WTC11 (cell line): ENCODE data around the gene KLB. TPM values are rescaled to one million over a fixed set of nuclear protein-coding genes. Genes with fewer than 3 reads are reported as not detected.
A peak's percentile ranks its signal among the peaks of the same experiment; 100 is the strongest.

Experiments
- ATAC-seq: fragments of 200-7000 bp; cut with Tn5 transposase; 2 replicates; pipeline ENCODE4 v1.10.0; 2021; ENCODE audit warnings: mild to moderate bottlenecking, moderate library complexity
- CTCF ChIA-PET: fragments of 300-600 bp; sonication (Branson Sonifier 250); formaldehyde crosslinking; loops from one replicate; lab custom pipeline; 2021; ENCODE audit warnings: antibody characterized with exemption; lab: Charles Lee
- POLR2A ChIA-PET: fragments of 350-600 bp; sonication (Branson Sonifier 250); formaldehyde crosslinking; loops from one replicate; lab custom pipeline; 2021; ENCODE audit warnings: antibody characterized with exemption; lab: Charles Lee
- DNase-seq: peaks from one replicate; pipeline ENCODE4 v3.0.0; 2021; ENCODE audit warnings: low spot score
- H3K27ac Mint-ChIP-seq: 2 replicates; pipeline ENCODE4 v1.8.0; 2021; ENCODE audit warnings: mixed read lengths
- H3K27me3 Mint-ChIP-seq: 2 replicates; pipeline ENCODE4 v1.8.0; 2021; ENCODE audit warnings: low read depth, mild to moderate bottlenecking, moderate library complexity, mixed read lengths
- H3K36me3 Mint-ChIP-seq: 2 replicates; pipeline ENCODE4 v1.8.0; 2021; ENCODE audit warnings: mixed read lengths
- H3K4me1 Mint-ChIP-seq: 2 replicates; pipeline ENCODE4 v1.8.0; 2022; ENCODE audit warnings: mixed read lengths
- H3K4me3 Mint-ChIP-seq: 2 replicates; pipeline ENCODE4 v1.8.0; 2021; ENCODE audit warnings: mild to moderate bottlenecking, moderate library complexity, mixed read lengths
- H3K9me3 Mint-ChIP-seq: 2 replicates; pipeline ENCODE4 v1.8.0; 2021; ENCODE audit warnings: mixed read lengths
- ATF1 ChIP-seq: sonication (generic); formaldehyde crosslinking; IDR thresholded peaks from 2 replicates; pipeline ENCODE4 v1.8.1; 2023; ENCODE audit warnings: mild to moderate bottlenecking, moderate library complexity, missing genetic modification reagents
- CREM ChIP-seq: sonication (generic); formaldehyde crosslinking; IDR thresholded peaks from 2 replicates; pipeline ENCODE4 v1.8.1; 2022; ENCODE audit warnings: mild to moderate bottlenecking, missing genetic modification reagents, moderate library complexity
- E2F5 ChIP-seq: sonication (generic); formaldehyde crosslinking; IDR thresholded peaks from 2 replicates; pipeline ENCODE4 v1.8.1; 2022; ENCODE audit warnings: mild to moderate bottlenecking, moderate library complexity, missing genetic modification reagents
- FOXJ3 ChIP-seq: sonication (generic); formaldehyde crosslinking; IDR thresholded peaks from 2 replicates; pipeline ENCODE4 v1.9.0; 2021; ENCODE audit warnings: missing genetic modification reagents, mild to moderate bottlenecking, borderline replicate concordance
- FOXK1 ChIP-seq: sonication (generic); formaldehyde crosslinking; IDR thresholded peaks from 2 replicates; pipeline ENCODE4 v1.8.0; 2022; ENCODE audit warnings: mild to moderate bottlenecking, moderate library complexity, missing genetic modification reagents
- JUN ChIP-seq: sonication (generic); formaldehyde crosslinking; IDR thresholded peaks from 2 replicates; pipeline ENCODE4 v1.8.0; 2023; ENCODE audit warnings: mild to moderate bottlenecking, missing genetic modification reagents
- KAT7 ChIP-seq: sonication (generic); formaldehyde crosslinking; IDR thresholded peaks from 2 replicates; pipeline ENCODE4 v1.8.1; 2023; ENCODE audit warnings: missing genetic modification reagents, mild to moderate bottlenecking, borderline replicate concordance
- MXD4 ChIP-seq: fragments of 250-450 bp; sonication (Bioruptor Pico); IDR thresholded peaks from 2 replicates; pipeline ENCODE4 v1.8.0; 2021; ENCODE audit warnings: mild to moderate bottlenecking, moderate library complexity, borderline replicate concordance
- RELA ChIP-seq: sonication (generic); formaldehyde crosslinking; IDR thresholded peaks from 2 replicates; pipeline ENCODE4 v1.8.1; 2022; ENCODE audit warnings: missing genetic modification reagents, mild to moderate bottlenecking, borderline replicate concordance
- SOX15 ChIP-seq: fragments of 250-450 bp; sonication (Bioruptor Pico); IDR thresholded peaks from 2 replicates; pipeline ENCODE4 v1.9.0; 2021; ENCODE audit warnings: mild to moderate bottlenecking
- SP1 ChIP-seq: sonication (generic); formaldehyde crosslinking; conservative IDR thresholded peaks from 2 replicates; pipeline ENCODE4 v1.8.1; 2022; ENCODE audit warnings: missing genetic modification reagents
- TEAD1 ChIP-seq: sonication (generic); formaldehyde crosslinking; IDR thresholded peaks from 2 replicates; pipeline ENCODE4 v1.8.0; 2022; ENCODE audit warnings: mild to moderate bottlenecking, missing genetic modification reagents
- ZBTB21 ChIP-seq: sonication (generic); formaldehyde crosslinking; IDR thresholded peaks from 2 replicates; pipeline ENCODE4 v1.8.1; 2023; ENCODE audit warnings: mild to moderate bottlenecking, missing genetic modification reagents, borderline replicate concordance
- ZBTB43 ChIP-seq: sonication (generic); formaldehyde crosslinking; IDR thresholded peaks from 2 replicates; pipeline ENCODE4 v1.8.1; 2023; ENCODE audit warnings: mild to moderate bottlenecking, missing genetic modification reagents
- ZNF232 ChIP-seq: sonication (generic); formaldehyde crosslinking; IDR thresholded peaks from 2 replicates; pipeline ENCODE4 v1.8.0; 2022; ENCODE audit warnings: mild to moderate bottlenecking, missing genetic modification reagents
- ZNF281 ChIP-seq: sonication (generic); formaldehyde crosslinking; IDR thresholded peaks from 2 replicates; pipeline ENCODE4 v1.8.0; 2023; ENCODE audit warnings: mild to moderate bottlenecking, missing genetic modification reagents
- ZNF416 ChIP-seq: fragments of 250-450 bp; sonication (Bioruptor Pico); IDR thresholded peaks from 2 replicates; pipeline ENCODE4 v1.9.0; 2021; ENCODE audit warnings: mild to moderate bottlenecking, inconsistent platforms
- total RNA-seq: library from RNA; stranded (reverse); gene quantifications from 3 replicates; pipeline ENCODE4 v1.2.3, GENCODE V29; 2021
- TF ChIP-seq, protein P1 (sequence below): fragments of 250-450 bp; sonication (Bioruptor Pico); IDR thresholded peaks from 2 replicates; pipeline ENCODE4 v1.9.0; 2021; ENCODE audit warnings: mild to moderate bottlenecking

The KLB gene
- total RNA-seq, 1 experiment from 2014 or later: not detected

GRCh38 chr4:39458505-39459300, 52.0 kb downstream of the KLB start, which contains the start of the genes LIAS and RPL9 (continued):
- TF ChIP-seq ZNF232 (CRISPR knock-in tag) (0 out of 2 replicates have a peak, but pooled peaks have one; percentile 42), CREM (CRISPR knock-in tag) (peak; percentile 100), MXD4 (CRISPR knock-in tag) (no peak), TEAD1 (CRISPR knock-in tag) (peak; percentile 82), E2F5 (CRISPR knock-in tag) (0 out of 2 replicates have a peak, but pooled peaks have one; percentile 18), ZBTB43 (CRISPR knock-in tag) (peak; percentile 78; the same call in 1 of the 2 replicates), ATF1 (CRISPR knock-in tag) (peak; percentile 95; the same call in 1 of the 2 replicates), SP1 (CRISPR knock-in tag) (peak; percentile 93), ZNF416 (CRISPR knock-in tag) (no peak; the same call in 1 of the 2 replicates), FOXK1 (peak; percentile 95)

DNA sequence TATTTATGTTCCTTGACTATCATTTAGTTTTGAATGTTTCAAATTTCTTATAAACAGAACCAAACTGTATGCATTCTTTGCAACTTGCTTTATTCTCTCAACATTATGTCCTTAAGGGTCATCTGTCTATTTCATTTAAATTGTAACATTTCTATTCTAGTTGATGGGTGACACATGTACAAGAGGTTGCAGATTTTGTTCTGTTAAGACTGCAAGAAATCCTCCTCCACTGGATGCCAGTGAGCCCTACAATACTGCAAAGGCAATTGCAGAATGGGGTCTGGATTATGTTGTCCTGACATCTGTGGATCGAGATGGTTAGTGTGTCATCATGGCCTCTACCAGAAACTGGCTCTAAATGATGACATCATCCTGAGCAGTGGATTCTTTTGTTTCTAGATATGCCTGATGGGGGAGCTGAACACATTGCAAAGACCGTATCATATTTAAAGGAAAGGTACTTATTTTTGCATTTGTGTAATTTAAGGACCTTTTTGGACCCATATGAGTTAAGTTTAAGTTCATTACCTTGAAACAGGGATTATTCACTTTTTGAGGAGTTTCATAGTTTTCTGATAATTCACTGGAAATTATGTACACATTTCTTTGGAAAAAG, 58.3 kb downstream of the KLB start:
- Mint-ChIP-seq H3K27me3 (no peaks in the 10 kb centered on the region), H3K27ac (no peak overlapping the region), H3K4me1 (peaks cover 5% of the 10 kb centered on the region; the same call in 1 of the 2 replicates), H3K9me3 (no peaks in the 10 kb centered on the region), H3K4me3 (no peak overlapping the region), H3K36me3 (peaks cover 37% of the 10 kb centered on the region)
- ATAC-seq (no peak), DNase-seq (no peak)
- CTCF ChIA-PET: no interaction called here
- TF ChIP-seq ZBTB21 (CRISPR knock-in tag): no peak
- no peak for TF ChIP-seq FOXJ3 (CRISPR knock-in tag)
- no peak for TF ChIP-seq KAT7 (CRISPR knock-in tag)
- TF ChIP-seq SOX15: no peak
- no peak for TF ChIP-seq RELA
- TF ChIP-seq ZNF281 (CRISPR knock-in tag): no peak
- TF ChIP-seq JUN (CRISPR knock-in tag): no peak
- TF ChIP-seq, protein P1, sequence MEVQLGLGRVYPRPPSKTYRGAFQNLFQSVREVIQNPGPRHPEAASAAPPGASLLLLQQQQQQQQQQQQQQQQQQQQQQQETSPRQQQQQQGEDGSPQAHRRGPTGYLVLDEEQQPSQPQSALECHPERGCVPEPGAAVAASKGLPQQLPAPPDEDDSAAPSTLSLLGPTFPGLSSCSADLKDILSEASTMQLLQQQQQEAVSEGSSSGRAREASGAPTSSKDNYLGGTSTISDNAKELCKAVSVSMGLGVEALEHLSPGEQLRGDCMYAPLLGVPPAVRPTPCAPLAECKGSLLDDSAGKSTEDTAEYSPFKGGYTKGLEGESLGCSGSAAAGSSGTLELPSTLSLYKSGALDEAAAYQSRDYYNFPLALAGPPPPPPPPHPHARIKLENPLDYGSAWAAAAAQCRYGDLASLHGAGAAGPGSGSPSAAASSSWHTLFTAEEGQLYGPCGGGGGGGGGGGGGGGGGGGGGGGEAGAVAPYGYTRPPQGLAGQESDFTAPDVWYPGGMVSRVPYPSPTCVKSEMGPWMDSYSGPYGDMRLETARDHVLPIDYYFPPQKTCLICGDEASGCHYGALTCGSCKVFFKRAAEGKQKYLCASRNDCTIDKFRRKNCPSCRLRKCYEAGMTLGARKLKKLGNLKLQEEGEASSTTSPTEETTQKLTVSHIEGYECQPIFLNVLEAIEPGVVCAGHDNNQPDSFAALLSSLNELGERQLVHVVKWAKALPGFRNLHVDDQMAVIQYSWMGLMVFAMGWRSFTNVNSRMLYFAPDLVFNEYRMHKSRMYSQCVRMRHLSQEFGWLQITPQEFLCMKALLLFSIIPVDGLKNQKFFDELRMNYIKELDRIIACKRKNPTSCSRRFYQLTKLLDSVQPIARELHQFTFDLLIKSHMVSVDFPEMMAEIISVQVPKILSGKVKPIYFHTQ: no peak
- POLR2A ChIA-PET: no interaction called here
